ENCODE data around the gene CCL26.

DNA sequence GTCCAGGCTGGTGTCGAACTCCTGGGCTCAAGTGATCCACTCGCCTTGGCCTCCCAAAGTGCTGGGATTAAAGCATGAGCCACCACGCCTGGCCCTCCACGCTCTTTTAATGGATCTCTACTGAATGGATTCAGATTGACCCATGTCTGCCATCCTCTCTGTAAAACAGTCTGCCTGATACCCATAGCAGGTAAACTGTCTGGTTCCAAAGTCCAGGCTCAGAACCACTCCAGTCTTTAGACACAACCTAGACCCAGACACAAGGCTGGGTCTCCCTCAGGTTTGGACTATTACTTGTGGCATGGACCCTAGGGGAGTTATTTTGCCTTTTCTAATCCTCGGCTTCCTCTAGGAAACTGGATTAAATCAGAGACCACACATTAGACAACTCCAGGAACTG lies 52.4 kb downstream of the CCL26 start:
- TF ChIP-seq EZH2 (IDR thresholded peaks at IDR 0.05; ENCODE audit: borderline replicate concordance, low read depth, low read length, severe bottlenecking) (no peak), POLR2AphosphoS5 (IDR thresholded peaks at IDR 0.05; ENCODE audit: insufficient read depth, low read depth, low read length) (no peak), POLR2A (IDR thresholded peaks at IDR 0.05; ENCODE audit: low read depth, low read length) (no peak), MAX (IDR thresholded peaks at IDR 0.05; ENCODE audit: insufficient read depth, insufficient read length) (no peak)
- TF ChIP-seq, protein P1, sequence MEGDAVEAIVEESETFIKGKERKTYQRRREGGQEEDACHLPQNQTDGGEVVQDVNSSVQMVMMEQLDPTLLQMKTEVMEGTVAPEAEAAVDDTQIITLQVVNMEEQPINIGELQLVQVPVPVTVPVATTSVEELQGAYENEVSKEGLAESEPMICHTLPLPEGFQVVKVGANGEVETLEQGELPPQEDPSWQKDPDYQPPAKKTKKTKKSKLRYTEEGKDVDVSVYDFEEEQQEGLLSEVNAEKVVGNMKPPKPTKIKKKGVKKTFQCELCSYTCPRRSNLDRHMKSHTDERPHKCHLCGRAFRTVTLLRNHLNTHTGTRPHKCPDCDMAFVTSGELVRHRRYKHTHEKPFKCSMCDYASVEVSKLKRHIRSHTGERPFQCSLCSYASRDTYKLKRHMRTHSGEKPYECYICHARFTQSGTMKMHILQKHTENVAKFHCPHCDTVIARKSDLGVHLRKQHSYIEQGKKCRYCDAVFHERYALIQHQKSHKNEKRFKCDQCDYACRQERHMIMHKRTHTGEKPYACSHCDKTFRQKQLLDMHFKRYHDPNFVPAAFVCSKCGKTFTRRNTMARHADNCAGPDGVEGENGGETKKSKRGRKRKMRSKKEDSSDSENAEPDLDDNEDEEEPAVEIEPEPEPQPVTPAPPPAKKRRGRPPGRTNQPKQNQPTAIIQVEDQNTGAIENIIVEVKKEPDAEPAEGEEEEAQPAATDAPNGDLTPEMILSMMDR (IDR thresholded peaks at IDR 0.05; ENCODE audit: extremely low read depth in 1 of 2, insufficient read depth in 1 of 2, low read depth in 1 of 2, low read length in 2 of 2), result no peak

All from endothelial cell of umbilical vein (primary cell).